Measurements from ENCODE around the gene RAB27A. TPM values are rescaled to one million over a fixed set of nuclear protein-coding genes. Genes with fewer than 3 reads are reported as not detected.

RAB27A gene
- total and polyA plus RNA-seq, 2 of the 8 experiments (the other 6 are each of a cell fraction or from before 2014, with no cell fraction given), result 2.3 to 6.5 TPM

DNA sequence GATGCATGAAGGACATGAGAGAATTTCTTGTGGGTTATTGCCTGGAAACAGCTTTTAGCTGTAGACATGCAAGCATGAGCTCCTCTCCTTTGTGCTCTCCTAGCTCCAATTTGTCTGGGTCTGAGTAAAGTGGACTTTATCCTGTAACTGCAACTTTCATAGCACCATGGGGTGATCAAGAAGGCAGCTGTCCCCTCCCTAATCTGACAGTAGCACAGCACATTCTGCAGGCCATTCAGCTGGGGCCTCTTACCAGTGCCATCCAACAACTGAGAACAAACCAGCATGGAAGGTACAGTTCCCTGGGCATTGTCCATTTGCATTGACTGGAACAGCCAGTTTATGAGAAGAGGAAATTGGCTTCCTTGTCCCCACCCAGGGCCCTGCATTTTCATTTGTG, 7.7 kb upstream of the RAB27A start (continued):
- TF ChIP-seq, protein P1, sequence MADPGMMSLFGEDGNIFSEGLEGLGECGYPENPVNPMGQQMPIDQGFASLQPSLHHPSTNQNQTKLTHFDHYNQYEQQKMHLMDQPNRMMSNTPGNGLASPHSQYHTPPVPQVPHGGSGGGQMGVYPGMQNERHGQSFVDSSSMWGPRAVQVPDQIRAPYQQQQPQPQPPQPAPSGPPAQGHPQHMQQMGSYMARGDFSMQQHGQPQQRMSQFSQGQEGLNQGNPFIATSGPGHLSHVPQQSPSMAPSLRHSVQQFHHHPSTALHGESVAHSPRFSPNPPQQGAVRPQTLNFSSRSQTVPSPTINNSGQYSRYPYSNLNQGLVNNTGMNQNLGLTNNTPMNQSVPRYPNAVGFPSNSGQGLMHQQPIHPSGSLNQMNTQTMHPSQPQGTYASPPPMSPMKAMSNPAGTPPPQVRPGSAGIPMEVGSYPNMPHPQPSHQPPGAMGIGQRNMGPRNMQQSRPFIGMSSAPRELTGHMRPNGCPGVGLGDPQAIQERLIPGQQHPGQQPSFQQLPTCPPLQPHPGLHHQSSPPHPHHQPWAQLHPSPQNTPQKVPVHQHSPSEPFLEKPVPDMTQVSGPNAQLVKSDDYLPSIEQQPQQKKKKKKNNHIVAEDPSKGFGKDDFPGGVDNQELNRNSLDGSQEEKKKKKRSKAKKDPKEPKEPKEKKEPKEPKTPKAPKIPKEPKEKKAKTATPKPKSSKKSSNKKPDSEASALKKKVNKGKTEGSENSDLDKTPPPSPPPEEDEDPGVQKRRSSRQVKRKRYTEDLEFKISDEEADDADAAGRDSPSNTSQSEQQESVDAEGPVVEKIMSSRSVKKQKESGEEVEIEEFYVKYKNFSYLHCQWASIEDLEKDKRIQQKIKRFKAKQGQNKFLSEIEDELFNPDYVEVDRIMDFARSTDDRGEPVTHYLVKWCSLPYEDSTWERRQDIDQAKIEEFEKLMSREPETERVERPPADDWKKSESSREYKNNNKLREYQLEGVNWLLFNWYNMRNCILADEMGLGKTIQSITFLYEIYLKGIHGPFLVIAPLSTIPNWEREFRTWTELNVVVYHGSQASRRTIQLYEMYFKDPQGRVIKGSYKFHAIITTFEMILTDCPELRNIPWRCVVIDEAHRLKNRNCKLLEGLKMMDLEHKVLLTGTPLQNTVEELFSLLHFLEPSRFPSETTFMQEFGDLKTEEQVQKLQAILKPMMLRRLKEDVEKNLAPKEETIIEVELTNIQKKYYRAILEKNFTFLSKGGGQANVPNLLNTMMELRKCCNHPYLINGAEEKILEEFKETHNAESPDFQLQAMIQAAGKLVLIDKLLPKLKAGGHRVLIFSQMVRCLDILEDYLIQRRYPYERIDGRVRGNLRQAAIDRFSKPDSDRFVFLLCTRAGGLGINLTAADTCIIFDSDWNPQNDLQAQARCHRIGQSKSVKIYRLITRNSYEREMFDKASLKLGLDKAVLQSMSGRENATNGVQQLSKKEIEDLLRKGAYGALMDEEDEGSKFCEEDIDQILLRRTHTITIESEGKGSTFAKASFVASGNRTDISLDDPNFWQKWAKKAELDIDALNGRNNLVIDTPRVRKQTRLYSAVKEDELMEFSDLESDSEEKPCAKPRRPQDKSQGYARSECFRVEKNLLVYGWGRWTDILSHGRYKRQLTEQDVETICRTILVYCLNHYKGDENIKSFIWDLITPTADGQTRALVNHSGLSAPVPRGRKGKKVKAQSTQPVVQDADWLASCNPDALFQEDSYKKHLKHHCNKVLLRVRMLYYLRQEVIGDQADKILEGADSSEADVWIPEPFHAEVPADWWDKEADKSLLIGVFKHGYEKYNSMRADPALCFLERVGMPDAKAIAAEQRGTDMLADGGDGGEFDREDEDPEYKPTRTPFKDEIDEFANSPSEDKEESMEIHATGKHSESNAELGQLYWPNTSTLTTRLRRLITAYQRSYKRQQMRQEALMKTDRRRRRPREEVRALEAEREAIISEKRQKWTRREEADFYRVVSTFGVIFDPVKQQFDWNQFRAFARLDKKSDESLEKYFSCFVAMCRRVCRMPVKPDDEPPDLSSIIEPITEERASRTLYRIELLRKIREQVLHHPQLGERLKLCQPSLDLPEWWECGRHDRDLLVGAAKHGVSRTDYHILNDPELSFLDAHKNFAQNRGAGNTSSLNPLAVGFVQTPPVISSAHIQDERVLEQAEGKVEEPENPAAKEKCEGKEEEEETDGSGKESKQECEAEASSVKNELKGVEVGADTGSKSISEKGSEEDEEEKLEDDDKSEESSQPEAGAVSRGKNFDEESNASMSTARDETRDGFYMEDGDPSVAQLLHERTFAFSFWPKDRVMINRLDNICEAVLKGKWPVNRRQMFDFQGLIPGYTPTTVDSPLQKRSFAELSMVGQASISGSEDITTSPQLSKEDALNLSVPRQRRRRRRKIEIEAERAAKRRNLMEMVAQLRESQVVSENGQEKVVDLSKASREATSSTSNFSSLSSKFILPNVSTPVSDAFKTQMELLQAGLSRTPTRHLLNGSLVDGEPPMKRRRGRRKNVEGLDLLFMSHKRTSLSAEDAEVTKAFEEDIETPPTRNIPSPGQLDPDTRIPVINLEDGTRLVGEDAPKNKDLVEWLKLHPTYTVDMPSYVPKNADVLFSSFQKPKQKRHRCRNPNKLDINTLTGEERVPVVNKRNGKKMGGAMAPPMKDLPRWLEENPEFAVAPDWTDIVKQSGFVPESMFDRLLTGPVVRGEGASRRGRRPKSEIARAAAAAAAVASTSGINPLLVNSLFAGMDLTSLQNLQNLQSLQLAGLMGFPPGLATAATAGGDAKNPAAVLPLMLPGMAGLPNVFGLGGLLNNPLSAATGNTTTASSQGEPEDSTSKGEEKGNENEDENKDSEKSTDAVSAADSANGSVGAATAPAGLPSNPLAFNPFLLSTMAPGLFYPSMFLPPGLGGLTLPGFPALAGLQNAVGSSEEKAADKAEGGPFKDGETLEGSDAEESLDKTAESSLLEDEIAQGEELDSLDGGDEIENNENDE (IDR thresholded peaks at IDR 0.05; ENCODE audit: insufficient replicate concordance, low read length), result no peak
- no peak for TF ChIP-seq POLR2AphosphoS5 (IDR thresholded peaks at IDR 0.05; ENCODE audit: low read depth, low read length)
- TF ChIP-seq KDM5A (IDR thresholded peaks at IDR 0.05; ENCODE audit: low read length), result no peak
- no peak for TF ChIP-seq NRF1 (IDR thresholded peaks at IDR 0.05; ENCODE audit: low read depth, low read length)
- no peak for TF ChIP-seq GABPA (IDR thresholded peaks at IDR 0.05; ENCODE audit: borderline replicate concordance, insufficient read depth, low read length)
- no peak for TF ChIP-seq KDM4A (IDR thresholded peaks at IDR 0.05; ENCODE audit: low read depth, low read length, severe bottlenecking)
- TF ChIP-seq SUZ12 (IDR thresholded peaks at IDR 0.05; ENCODE audit: low read length), result no peak
- no peak for TF ChIP-seq CBX5 (IDR thresholded peaks at IDR 0.05; ENCODE audit: low read depth, low read length)
- TF ChIP-seq RFX5 (IDR thresholded peaks at IDR 0.05; ENCODE audit: borderline replicate concordance, low read depth, low read length), result no peak
- TF ChIP-seq MAFK (IDR thresholded peaks at IDR 0.05; ENCODE audit: low read depth, low read length), result no peak
